Fibroblast of skin of scalp (primary cell): ENCODE measurements around the gene DUSP2.

ENCODE experiments used
- DNase-seq: peaks from one replicate; pipeline ENCODE4 v3.0.0-alpha.2; 2013

Gene DUSP2

DNA sequence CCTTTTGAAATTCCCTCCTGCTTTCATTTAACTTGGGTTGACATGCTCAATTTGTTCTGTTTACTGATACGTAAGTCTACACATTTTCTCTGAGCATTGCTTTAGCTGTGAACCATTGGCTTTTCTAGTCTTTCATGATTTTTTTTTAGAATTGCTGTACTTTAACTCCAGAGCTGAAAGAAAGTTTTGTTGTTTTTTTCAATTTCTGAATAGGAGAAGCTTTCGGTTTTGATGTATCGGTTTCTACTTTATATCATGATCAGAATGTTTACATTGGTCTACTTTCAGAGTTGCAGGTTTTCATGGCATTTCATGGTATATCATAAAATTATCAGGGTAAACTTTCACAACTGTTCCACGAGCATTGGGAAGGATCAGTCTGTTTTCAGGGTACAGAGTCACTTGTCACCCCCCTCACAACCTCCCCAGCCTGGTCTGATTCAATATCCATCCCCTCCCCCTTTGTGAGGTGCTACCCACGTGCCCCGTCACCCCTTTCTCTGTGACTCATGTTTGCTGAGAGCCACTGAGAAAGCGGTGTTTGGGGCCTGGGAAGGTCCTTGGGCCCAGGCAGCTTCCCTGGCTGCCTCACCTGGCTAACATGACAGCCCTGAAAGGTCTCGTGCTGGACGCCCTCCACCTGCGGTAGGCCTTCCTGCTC lies 14.0 kb downstream of the DUSP2 start:
- DNase-seq: no peak

DNA sequence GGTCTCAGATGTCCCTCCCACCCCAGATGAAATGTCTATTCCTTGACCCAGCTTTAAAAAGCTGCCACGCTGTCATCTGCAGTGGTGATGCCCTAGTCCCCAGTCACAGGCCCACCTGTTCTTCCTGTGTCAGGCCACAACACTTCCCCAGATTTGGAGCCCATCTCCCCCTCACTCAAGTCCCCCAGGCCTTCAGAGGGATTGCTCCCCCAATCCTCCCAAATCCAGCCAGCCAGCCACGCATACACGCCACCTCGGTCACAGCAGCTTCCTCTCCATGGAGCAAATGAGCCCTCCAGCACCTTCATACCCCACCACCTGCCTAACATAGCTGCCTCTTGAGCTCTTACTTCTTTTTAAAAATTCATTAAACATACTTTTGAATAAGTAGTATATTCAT lies 14.8 kb downstream of the DUSP2 start:
- DNase-seq: no peak

DNA sequence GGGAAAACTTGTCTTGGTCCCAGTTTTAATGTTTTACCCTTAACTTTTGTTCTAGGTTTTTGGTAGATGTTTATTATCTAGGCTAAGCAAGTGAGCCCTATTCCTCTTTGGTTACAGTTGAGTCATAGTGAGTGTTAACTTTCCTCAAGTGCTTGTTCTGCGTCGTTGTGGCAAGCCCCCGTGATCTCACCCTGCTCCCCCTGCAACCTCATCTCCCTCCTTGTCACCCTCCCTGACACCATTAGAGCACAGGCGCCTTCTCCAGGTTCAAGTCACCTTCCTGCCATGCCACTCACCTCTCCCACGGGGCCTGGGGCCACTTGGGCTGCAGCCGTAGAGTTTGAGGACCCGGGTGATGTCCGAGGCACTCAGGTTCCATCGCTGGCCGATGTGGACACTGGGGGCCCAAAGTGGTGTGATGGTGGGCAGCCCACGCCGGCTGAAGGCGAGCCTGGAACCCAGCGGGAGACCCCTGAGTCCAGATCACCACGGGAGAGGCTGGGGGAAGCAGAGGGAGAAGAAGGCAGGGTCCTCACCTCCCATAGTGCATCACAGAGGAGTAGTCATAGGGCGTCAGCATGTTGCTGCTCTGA lies 15.6 kb downstream of the DUSP2 start:
- no peak for DNase-seq

DNA sequence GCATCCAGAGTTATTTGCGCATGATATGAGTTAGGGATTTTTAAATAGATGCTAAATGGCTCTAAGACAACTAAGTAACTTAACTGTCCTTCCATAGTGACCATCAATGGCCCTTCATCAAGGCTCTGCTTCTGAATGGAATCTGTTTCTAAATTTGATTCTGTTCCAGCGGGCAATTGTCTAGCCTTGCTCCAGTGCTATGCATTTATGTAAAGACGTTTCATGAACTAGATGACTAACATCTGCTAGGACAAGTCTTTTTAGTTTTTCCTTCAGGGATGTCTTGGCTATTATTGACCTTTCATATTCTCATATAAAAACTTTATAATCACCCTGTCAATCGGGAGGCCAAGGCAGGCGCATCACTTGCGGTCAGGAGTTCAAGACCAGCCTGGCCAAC lies 16.8 kb downstream of the DUSP2 start:
- DNase-seq: no peak

DNA sequence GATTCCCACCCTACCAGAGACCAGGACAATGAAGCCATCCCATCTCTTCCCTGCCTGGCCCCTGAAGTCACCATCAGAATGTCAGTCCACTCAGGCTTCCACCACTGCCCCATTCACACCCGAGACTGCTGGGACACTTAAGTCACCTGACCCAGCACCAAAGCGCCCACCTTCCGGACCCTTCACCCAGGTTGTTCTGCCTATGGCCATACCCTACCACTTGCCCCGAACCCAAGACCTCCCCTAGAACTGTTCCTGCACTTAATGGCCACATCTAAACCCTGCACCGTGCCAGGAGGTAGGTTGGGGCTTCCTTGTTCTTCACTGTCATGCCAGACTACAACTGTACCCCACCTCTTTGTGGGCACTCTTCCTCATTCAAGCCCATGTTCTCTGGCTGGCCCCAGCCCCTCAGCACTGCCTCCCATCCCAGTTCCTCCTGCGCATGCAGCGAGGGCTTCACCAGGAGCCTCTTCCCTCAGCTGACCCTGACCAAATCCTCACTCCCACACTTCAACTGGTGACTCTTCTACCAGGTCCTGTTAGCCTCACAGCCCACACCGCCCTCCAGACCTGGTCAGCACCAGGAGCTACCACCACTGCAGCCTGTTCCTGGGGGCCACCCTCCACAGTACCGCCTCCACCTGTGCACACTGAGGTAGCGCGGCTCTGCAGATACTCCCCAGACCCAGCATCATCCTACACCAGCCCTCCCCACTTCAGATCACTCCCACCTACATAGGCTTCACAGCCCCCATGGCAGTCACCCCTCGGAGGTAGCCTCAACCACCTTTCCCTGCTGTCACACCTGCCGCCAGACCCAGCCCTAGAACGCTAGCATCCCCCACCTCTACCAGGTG lies 20.6 kb downstream of the DUSP2 start:
- DNase-seq: no peak

DNA sequence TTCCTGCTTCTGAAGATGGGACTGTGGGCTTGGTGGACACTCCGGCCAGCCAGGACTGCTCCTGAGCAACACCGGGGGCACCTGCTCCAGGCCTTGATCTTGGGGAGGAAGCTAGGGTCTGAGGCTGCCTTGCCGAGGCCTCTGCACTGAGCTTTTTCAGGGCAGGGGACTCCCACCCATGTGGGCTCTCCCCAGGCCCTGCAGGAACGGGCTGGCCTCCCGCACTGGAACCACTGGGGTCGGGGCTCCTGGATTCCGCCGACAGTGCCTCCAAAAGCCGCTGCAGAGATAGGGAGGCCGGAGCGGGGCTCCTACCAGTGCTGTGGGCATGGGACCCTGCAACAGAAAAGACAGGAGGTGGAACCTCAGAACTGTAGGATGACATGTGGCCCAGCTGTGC lies 21.3 kb downstream of the DUSP2 start:
- no peak for DNase-seq

DNA sequence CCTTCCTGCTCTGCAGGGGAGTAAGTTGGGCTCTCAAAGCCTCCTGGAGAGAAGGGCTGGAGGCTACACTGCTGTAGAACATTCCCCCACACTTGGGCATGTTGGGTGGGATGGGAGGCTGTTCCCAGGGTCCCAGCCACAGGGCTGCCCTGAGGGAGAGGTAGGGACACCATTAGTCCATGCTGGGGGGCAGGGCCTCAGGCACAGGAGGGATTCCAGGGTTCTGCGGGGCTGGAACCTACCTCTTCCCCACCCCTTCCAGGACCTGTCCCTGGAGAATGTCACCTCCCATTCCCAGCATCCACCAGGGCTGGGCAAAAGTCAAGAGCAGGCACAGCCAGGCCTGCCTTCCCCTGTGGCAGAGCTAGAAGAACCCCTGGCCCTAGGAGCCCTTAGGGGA lies 21.9 kb downstream of the DUSP2 start:
- no peak for DNase-seq

DNA sequence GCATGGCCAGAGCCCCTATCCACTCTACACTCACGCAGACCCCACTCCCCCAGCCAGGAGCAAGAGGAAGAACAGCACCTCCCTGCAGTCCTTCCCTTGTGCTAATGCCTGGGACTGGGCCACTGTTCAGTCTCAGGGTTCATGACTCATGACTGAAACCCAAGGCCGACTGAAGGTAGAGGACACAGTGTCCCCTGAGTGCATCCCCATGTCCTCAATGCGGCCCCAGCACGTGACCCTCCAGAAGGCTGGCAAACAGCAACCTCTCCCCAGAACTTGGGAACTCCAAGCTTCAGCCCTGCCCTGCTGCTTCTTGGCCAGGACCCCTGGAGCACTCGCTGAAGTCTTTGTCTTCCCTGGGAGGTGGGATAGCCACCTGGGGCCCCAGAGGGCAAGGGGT lies 22.8 kb downstream of the DUSP2 start:
- DNase-seq: no peak

DNA sequence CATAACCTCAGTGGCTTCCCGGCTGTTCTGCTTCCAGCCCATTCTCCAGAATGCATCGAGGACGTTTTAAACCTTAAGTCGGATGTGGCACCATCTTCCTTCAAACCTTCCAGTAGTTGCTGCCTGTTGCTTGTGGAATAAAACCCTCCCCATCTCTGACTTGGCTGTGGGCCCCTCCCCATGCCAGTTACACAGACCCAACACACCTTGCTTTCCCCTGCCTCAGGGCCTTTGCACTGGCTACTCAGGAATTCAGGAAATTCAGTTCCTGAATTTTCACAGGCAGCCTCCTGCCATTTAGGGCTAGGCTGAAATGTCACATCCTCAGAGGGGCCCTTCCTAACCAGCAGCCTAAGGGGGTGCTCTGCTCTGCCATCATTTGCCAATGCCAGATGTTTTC lies 23.8 kb downstream of the DUSP2 start:
- DNase-seq: no peak

DNA sequence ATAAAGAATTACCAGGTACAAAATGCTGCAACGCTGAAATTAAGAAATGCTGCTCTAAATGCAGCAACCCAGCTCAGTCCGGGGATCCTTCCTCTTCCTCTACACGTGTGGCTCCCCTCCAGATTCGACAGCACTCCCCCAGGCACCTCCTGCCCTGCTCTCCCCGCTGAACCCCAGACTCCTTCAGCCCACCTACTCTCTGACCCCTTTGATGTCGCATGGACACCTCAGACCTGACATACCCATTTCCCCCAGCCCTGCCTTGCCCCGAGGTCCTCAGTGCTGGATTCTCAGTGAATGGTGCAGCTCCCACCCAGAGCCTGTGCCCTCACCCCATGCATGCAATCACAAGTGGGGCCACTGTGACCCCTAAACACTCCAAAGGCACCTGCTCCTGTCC lies 24.2 kb downstream of the DUSP2 start:
- DNase-seq: no peak

DNA sequence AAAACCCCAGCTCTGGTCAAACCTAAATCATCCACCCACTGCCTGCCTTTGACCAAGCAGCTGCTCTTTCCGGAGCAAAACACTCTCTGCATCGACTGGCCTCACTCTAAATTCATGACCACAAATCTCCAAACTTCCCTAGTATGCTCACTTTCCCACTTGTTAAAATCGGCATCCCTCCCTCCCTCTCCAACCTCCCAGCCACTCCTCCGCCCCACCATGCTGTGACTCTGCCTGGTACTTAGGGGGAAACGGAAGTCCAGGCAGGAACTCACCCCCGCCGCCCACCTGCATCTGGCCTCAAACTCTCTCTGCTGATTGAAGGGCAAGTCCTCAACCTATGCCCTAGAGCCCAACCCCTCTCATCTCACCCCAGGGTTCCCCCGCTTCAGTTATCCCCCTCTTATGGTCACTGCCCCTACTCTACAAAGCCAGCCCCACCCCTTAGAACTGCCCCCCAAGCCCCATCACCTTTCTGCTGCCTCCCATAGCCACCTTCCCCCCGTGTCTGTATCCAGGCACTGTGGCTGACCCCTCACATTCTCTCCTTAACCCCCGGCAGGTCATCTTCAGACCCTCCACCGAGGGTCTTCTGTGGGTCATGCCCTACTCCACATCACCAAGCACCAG lies 25.0 kb downstream of the DUSP2 start:
- no peak for DNase-seq

DNA sequence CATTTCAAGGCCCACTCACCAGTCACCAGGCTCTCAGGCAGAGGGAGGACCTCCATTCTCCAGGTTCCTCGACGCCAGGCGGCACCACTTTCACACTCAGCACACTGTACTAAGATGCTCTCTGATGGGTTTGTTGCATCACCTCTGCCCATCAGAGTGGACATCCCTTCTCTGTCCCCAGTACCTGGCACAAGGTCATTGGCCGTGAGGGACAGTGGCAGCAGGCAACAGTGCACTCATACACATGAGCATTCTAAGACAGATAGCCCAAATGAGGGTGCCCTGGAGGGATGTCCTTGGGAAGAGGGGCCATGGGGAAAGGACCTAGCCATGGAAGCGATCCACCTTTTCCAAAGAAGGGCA lies 25.9 kb downstream of the DUSP2 start:
- no peak for DNase-seq

DNA sequence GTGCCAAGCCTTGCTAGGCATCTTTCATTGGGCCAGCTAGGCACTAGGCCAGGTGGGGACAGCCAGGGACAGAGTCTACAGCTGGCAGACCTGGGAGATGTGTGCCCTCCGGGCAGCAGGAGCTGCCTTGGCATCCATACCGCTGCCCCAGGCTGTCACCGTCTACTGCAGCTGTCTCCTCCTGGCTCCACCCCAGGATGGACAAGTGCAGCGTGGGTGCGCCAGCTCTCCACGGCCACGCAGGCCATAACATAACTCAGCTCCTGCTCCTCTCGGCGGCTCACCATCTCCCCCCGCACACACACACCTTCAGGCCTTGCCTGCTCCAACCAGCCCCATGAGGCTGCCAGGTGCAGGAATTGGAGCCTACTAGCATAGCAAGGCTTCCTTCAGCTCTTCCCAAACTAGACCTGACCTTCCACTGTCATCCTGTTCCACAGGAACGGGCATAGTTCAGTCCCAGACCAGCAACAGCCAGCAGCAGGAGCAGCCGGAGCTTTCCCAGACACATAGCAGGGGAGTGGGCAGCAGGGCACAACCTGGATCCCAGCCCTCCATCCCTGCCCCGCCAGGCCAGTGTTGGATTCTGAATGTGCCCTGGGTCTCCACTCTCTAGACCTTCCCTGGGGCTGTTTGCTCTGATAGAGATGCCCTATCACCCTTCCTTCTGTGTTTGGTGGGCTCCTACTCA lies 26.4 kb downstream of the DUSP2 start:
- no peak for DNase-seq

DNA sequence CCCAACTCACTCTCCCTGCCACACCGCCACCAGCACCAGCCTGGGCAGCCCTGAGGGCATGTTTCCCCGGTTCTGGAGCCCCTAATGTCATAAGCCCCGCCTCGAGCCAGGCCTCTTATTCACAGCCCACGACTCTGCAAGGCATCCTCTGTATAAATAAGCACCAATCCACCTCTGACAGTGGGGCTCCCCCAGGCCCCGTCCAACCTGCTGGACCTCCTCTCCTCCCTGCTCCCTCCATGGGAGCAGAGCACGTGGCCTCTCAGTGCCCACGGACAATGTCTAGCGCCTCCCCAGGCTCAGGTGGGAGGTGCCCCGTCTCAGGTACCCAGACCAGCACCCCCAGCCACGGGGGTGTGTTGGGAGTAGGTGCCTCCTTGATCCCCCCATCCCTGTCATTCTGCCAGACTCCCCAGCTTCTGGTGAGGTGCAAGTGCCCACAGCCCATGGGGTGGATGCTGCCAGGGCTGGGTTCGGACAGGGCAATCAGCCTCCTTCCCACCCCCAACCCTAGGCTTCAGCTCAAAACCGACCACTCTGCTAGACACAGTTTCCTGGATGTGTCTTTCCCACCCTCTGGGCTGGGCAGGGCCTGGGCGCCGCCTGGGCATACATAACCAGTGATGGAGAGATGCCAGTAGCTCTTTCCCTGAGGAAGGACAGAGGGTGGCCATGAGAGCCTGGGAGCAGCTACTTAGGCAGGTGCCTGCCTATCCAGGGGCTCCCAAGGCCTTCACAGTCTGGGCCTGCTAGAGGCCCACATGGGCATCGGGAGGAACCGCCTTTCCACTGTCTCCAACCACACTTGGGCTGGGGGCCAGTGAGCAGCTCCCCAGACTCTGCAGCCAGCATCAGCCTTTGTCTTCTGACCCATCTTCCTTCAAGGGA lies 27.3 kb downstream of the DUSP2 start:
- no peak for DNase-seq

DNA sequence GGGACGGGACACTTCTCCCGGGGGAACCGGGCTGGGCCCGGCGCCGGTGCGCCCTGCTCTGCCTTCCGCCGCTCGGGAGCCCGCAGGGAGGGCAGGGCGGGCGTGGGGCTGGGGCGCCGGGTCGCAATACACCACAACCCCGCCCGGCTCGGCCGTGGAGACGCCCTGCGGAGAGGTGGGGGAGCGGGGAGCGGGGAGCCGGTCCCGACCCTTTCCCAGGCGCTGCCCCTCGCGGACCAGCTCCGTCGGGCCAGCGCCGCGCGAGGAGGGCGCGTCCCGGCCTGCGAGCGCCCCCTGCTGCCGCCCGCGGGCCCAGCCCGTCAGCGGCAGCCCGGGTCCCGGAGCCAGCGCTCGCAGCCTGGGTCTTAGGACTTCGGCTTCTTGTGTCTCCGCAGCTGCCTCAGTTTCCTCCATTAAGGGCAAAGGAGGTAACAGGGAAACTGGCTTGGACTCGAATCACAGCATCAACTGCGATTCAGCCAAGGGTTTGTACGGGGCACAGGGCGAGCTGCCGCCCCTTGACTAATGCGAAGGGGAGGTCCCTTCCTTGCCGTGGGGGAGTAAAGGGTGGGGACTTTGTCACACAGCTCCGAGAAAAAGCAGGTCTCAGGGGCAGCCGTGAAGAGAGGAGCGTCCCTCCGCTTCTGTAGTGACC lies 28.2 kb downstream of the DUSP2 start:
- DNase-seq: peak; percentile 39

DNA sequence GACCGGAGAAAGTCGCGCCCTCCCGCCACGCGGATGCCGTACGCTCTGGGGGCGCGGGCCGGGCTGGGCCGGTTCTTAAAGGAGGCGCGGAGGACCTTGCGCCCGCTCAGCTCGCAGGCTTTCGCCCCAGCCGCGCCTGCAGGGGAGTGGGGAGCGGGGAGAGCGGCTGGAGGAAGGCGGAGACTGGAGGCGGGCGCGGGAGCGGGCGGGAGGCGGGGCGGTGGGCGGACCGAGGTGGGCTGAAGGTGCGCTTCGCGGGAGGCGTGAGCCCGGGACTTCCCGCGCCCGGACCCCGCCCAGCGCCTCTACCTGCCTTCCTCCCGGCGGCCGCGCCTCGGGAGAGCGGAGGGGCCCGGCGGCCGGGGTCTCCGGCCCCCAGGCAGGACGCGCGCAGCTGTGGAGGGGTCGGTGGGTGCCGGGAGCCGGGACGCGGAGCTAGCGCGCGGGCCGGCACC lies 28.8 kb downstream of the DUSP2 start, which contains the start of gene ADRA2B:
ADRA2B (minus strand) TSS at position 148 of the 455 bp plus-strand sequence. CDS start 422 bp downstream, outside the sequence.
- peak; percentile 29 for DNase-seq

DNA sequence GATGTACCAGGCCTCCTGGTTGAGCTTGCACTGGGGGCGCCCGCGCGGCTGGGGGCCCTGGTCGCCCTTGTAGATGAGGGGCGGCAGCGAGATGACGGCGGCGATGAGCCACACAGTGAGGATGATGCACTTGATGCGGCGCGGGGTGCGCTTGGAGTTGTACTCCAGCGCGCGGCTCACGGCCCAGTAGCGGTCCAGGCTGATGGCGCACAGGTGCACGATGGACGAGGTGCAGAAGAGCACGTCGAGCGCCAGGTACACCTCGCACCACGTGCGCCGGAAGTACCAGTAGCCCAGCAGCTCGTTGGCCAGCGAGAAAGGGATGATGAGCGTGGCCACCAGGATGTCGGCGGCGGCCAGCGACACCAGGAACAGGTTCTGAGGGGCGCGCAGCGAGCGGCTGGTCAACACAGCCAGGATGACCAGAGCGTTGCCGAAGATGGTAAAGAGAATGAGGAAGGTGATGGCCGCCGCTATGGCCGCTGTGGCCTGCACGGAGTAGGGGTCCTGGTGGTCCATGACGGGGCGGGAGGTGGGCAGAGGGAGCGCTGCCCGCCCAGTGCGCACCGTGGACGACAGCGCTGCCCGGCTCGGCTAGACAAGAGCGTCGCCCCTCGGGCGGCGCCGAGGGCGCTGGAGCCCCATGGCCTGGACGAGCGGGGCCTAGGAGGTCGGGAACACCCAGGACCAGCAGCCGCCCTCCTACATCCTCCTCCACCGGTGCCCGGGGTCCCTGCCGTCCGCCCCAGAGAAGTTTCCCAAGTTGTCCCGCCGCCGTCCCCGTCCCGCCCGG lies 29.4 kb downstream of the DUSP2 start:
- DNase-seq: no peak

DNA sequence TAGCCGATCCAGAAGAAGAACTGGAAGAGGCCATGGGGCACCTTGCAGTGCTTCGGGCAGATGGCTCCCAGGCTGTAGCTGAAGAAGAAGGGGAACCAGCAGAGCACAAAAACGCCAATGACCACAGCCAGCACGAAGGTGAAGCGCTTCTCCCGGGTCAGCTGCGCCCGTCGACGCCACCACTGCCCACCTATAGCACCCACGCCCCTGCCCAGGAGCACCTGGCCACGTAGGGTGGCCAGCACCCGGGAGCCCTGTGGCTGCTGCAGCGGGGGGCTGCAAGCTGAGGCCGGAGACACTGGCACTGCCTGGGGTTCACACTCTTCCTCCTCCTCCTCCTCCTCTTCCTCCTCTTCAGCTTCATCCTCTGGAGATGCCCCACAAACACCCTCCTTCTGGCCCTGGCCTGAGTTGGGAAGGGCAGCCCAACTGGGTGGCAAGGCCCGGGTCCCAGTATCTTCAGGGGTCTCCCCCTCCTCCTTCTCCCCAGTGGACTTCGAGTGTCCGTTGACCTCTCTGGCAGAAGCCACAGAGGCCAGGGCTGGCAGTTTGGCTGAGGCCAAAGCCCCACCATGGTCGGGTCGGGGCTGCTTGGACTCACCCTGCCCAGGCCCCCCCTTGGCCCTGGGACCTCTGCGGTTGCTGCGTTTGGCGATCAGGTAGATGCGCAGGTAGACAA lies 30.2 kb downstream of the DUSP2 start:
- DNase-seq: no peak

DNA sequence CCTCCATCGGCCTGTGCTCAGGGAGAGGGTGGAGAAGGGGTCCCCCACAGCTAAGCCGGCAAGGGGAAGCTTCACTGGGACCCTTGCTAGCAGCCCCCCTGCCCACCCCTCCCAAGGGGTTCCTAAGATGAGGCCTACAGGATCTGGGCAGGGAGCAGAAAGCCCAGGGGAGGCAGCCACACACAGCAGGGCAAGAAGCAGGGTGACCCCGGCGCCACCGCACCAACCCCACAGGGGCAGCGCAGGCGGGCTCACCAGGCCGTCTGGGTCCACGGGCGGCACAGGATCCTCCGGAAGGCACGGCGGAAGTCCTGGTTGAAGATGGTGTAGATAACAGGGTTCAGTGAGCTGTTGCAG lies 30.7 kb downstream of the DUSP2 start:
- no peak for DNase-seq

DNA sequence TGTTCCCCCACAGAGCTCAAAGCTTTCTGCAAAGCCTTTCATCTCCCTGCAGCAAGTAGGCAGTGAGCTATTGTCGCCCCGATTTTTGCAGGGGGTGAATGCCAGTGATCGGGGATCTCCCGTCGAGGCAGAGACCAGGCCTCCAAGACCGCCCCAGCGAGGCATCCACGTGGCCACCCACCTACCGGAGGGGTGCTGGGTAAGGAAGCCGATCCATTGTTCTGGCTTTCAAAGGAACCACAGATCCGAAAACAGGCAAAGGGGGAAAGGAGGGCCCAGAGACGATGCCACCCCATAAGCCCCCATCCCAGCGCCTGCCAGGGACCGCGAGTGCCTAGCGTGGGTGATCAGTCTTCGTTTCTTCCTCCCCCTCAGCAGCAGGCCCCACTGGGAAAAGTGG lies 31.3 kb downstream of the DUSP2 start:
- no peak for DNase-seq
